Neural crest cell (in vitro differentiated cells): ENCODE results near the gene HES7. TPM values are rescaled to one million over a fixed set of nuclear protein-coding genes. Genes with fewer than 3 reads are reported as not detected.

Experiments
- DNase-seq: peaks from one replicate; pipeline ENCODE4 v3.0.0; 2021; ENCODE audit warnings: low read depth, mixed read lengths, low spot score
- H3K27ac Mint-ChIP-seq: one replicate; pipeline ENCODE4 v1.8.0; 2021; ENCODE audit warnings: mild to moderate bottlenecking, mixed read lengths; ENCODE audit not compliant: unreplicated experiment
- H3K27me3 Mint-ChIP-seq: 2 replicates; pipeline ENCODE4 v1.8.0; 2021; ENCODE audit warnings: low read depth, mild to moderate bottlenecking, mixed read lengths
- H3K36me3 Mint-ChIP-seq: 2 replicates; pipeline ENCODE4 v1.8.0; 2021; ENCODE audit warnings: low read depth, mild to moderate bottlenecking, mixed read lengths
- H3K4me1 Mint-ChIP-seq: 2 replicates; pipeline ENCODE4 v1.8.0; 2021; ENCODE audit warnings: mixed read lengths
- H3K4me3 Mint-ChIP-seq: one replicate; pipeline ENCODE4 v1.8.0; 2021; ENCODE audit warnings: mild to moderate bottlenecking, mixed read lengths
- H3K9me3 Mint-ChIP-seq: 2 replicates; pipeline ENCODE4 v1.8.0; 2021; ENCODE audit warnings: mixed read lengths
- total RNA-seq: library from RNA; stranded (reverse); gene quantifications from 2 replicates; pipeline ENCODE4 v1.2.1, GENCODE V29; 2021
- TF ChIP-seq, protein P1 (sequence below): fragments of 200-600 bp; sonication (generic); conservative IDR thresholded peaks from 2 replicates; pipeline ENCODE4 v1.5.0; 2021; ENCODE audit warnings: antibody characterized with exemption, mild to moderate bottlenecking

The HES7 gene
- total RNA-seq, 1 donor from 2014 or later: 0.56 TPM

GRCh38 chr17:8096541-8096940 is 27.4 kb downstream of the HES7 start:
- Mint-ChIP-seq H3K4me1 (no peaks in the 10 kb centered on the region), H3K36me3 (no peaks in the 10 kb centered on the region), H3K27ac (no peak overlapping the region), H3K27me3 (peaks cover 46% of the 10 kb centered on the region), H3K4me3 (no peak overlapping the region), H3K9me3 (no peaks in the 10 kb centered on the region)
- TF ChIP-seq, protein P1, sequence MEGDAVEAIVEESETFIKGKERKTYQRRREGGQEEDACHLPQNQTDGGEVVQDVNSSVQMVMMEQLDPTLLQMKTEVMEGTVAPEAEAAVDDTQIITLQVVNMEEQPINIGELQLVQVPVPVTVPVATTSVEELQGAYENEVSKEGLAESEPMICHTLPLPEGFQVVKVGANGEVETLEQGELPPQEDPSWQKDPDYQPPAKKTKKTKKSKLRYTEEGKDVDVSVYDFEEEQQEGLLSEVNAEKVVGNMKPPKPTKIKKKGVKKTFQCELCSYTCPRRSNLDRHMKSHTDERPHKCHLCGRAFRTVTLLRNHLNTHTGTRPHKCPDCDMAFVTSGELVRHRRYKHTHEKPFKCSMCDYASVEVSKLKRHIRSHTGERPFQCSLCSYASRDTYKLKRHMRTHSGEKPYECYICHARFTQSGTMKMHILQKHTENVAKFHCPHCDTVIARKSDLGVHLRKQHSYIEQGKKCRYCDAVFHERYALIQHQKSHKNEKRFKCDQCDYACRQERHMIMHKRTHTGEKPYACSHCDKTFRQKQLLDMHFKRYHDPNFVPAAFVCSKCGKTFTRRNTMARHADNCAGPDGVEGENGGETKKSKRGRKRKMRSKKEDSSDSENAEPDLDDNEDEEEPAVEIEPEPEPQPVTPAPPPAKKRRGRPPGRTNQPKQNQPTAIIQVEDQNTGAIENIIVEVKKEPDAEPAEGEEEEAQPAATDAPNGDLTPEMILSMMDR: no peak
- DNase-seq: no peak

- DNase-seq: no peak
- H3K4me3 Mint-ChIP-seq: no peak overlapping the region
- no peak overlapping the region for H3K27ac Mint-ChIP-seq
- H3K9me3 Mint-ChIP-seq: no peaks in the 10 kb centered on the region
- no peaks in the 10 kb centered on the region for H3K4me1 Mint-ChIP-seq
- peaks cover 57% of the 10 kb centered on the region for H3K27me3 Mint-ChIP-seq
- H3K36me3 Mint-ChIP-seq: no peaks in the 10 kb centered on the region
- TF ChIP-seq, protein P1: no peak
Measured at GRCh38 chr17:8095361-8095760, 28.5 kb downstream of the HES7 start.

- Mint-ChIP-seq H3K27ac (no peak overlapping the region), H3K9me3 (no peaks in the 10 kb centered on the region), H3K36me3 (no peaks in the 10 kb centered on the region), H3K4me1 (no peaks in the 10 kb centered on the region), H3K27me3 (peaks cover 76% of the 10 kb centered on the region), H3K4me3 (no peak overlapping the region)
- no peak for DNase-seq
- TF ChIP-seq, protein P1: no peak
Measured at GRCh38 chr17:8091033-8091687, 32.7 kb downstream of the HES7 start.

- no peaks in the 10 kb centered on the region for H3K36me3 Mint-ChIP-seq
- TF ChIP-seq, protein P1: no peak
- H3K4me1 Mint-ChIP-seq: no peaks in the 10 kb centered on the region
- no peak overlapping the region for H3K4me3 Mint-ChIP-seq
- no peak for DNase-seq
- H3K27me3 Mint-ChIP-seq: peaks cover 70% of the 10 kb centered on the region
- no peaks in the 10 kb centered on the region for H3K9me3 Mint-ChIP-seq
- H3K27ac Mint-ChIP-seq: no peak overlapping the region
Measured at GRCh38 chr17:8089728-8090127, 34.2 kb downstream of the HES7 start.

GRCh38 chr17:8087952-8088230 is 36.0 kb downstream of the HES7 start:
- H3K4me1 Mint-ChIP-seq: no peaks in the 10 kb centered on the region
- H3K4me3 Mint-ChIP-seq: no peak overlapping the region
- no peak overlapping the region for H3K27ac Mint-ChIP-seq
- no peaks in the 10 kb centered on the region for H3K9me3 Mint-ChIP-seq
- no peak for DNase-seq
- peaks cover 78% of the 10 kb centered on the region for H3K27me3 Mint-ChIP-seq
- TF ChIP-seq, protein P1: no peak
- no peaks in the 10 kb centered on the region for H3K36me3 Mint-ChIP-seq
